ENCODE data around the gene DCAF11. TPM values are rescaled to one million over a fixed set of nuclear protein-coding genes. Genes with fewer than 3 reads are reported as not detected.

Gene DCAF11
- total and polyA plus RNA-seq, 2 of the 13 experiments (the other 11 are each of a cell fraction or from before 2014, with no cell fraction given) = 150 to 257 TPM

- TF ChIP-seq ZHX2 (IDR thresholded peaks at IDR 0.05; ENCODE audit: low read depth) (0 out of 2 replicates have a peak, but pooled peaks have one; percentile 8), ZHX2 (CRISPR knock-in tag; IDR thresholded peaks at IDR 0.05; ENCODE audit: borderline replicate concordance) (no peak), HNF4G (IDR thresholded peaks at IDR 0.05; ENCODE audit: borderline replicate concordance, low read depth, low read length) (no peak), HNF4G (CRISPR knock-in tag; IDR thresholded peaks at IDR 0.05; ENCODE audit: borderline replicate concordance, low read depth) (0 out of 2 replicates have a peak, but pooled peaks have one; percentile 73), ZBTB38 (CRISPR knock-in tag; IDR thresholded peaks at IDR 0.05) (peak; percentile 96), ZBTB4 (CRISPR knock-in tag; IDR thresholded peaks at IDR 0.05; ENCODE audit: borderline replicate concordance) (0 out of 2 replicates have a peak, but pooled peaks have one; percentile 24), POLR2AphosphoS2 (IDR thresholded peaks at IDR 0.05; ENCODE audit: low read depth, low read length) (no peak), ZBTB33 (CRISPR knock-in tag; IDR thresholded peaks at IDR 0.05) (peak; percentile 70)
These were observed 17.6 kb downstream of the DCAF11 start (continued) for GRCh38 chr14:24132061-24132685.
